Lower leg skin (tissue), 3 donors: Measurements from ENCODE around the gene CEP104.

Source experiments
- POLR2A ChIP-seq, 2 donors: fragments of 450-650 bp; IDR thresholded peaks; one replicate each; pipeline ENCODE4 v1.6.1; 2016 to 2017; ENCODE audit warnings: antibody characterized with exemption in 2 of 2, mild to moderate bottlenecking in 1 of 2, moderate library complexity in 1 of 2
- TF ChIP-seq, protein P1 (sequence below), 3 donors: fragments of 450-650 bp; IDR thresholded peaks; one replicate each; pipeline ENCODE4 v1.5.1; 2016; ENCODE audit warnings: antibody characterized with exemption in 3 of 3, mild to moderate bottlenecking in 3 of 3, moderate library complexity in 2 of 3

DNA sequence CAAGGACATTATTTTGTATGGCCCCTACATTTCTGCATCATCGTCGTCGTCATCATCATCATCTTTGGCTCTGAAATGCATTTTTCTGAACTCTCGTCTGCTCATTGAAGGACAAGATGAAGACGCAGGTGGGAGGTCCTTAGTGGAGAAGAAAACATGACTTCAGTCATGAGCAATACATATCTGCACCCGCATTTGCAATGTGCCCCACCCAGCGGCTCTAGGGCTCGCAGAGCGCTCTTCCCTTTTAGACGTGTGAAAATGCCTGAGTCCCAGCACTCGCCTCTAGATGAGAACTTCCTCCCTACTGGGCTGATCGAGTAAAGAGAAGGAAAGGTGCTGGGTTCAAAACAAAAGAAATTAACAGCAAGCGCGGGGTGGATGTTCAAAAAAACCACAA lies 32.9 kb upstream of the CEP104 start:
- TF ChIP-seq, protein P1, sequence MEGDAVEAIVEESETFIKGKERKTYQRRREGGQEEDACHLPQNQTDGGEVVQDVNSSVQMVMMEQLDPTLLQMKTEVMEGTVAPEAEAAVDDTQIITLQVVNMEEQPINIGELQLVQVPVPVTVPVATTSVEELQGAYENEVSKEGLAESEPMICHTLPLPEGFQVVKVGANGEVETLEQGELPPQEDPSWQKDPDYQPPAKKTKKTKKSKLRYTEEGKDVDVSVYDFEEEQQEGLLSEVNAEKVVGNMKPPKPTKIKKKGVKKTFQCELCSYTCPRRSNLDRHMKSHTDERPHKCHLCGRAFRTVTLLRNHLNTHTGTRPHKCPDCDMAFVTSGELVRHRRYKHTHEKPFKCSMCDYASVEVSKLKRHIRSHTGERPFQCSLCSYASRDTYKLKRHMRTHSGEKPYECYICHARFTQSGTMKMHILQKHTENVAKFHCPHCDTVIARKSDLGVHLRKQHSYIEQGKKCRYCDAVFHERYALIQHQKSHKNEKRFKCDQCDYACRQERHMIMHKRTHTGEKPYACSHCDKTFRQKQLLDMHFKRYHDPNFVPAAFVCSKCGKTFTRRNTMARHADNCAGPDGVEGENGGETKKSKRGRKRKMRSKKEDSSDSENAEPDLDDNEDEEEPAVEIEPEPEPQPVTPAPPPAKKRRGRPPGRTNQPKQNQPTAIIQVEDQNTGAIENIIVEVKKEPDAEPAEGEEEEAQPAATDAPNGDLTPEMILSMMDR (IDR thresholded peaks at IDR 0.05), result no peak
- TF ChIP-seq POLR2A (IDR thresholded peaks at IDR 0.05), result no peak
